Nephron (organoid): Measurements from ENCODE around the gene PACS2.

ENCODE experiments used
- H3K27ac Mint-ChIP-seq, 3 experiments: 2 replicates each; pipeline ENCODE4 v1.8.0; 2020; ENCODE audit warnings: mixed read lengths in 3 of 3, mild to moderate bottlenecking in 2 of 3, moderate library complexity in 1 of 3
- H3K27me3 Mint-ChIP-seq: 2 replicates; pipeline ENCODE4 v1.8.0; 2021; ENCODE audit warnings: low read depth, mild to moderate bottlenecking, moderate library complexity, mixed read lengths
- H3K36me3 Mint-ChIP-seq: 2 replicates; pipeline ENCODE4 v1.8.0; 2020; ENCODE audit warnings: low read depth, mixed read lengths
- H3K4me1 Mint-ChIP-seq: 2 replicates; pipeline ENCODE4 v1.8.0; 2020; ENCODE audit warnings: mixed read lengths
- H3K4me3 Mint-ChIP-seq, 3 experiments: 2 replicates each; pipeline ENCODE4 v1.8.0; 2020; ENCODE audit warnings: mild to moderate bottlenecking in 3 of 3, mixed read lengths in 3 of 3, moderate library complexity in 2 of 3
- H3K9me3 Mint-ChIP-seq: 2 replicates; pipeline ENCODE4 v1.8.0; 2020; ENCODE audit warnings: mixed read lengths
- CTCF ChIP-seq, 3 experiments: fragments of 200-600 bp; sonication (generic); IDR thresholded peaks; one replicate each; pipeline ENCODE4 v1.5.0; 2021; ENCODE audit warnings: antibody characterized with exemption in 3 of 3; ENCODE audit not compliant: unreplicated experiment in 3 of 3

PACS2 gene

GRCh38 chr14:105393151-105393550, 78.6 kb downstream of the PACS2 start:
- Mint-ChIP-seq H3K27me3 (no peaks in the 10 kb centered on the region), H3K27ac (no peak overlapping the region), H3K4me3 (no peak overlapping the region), H3K9me3 (no peaks in the 10 kb centered on the region), H3K36me3 (no peaks in the 10 kb centered on the region), H3K4me1 (peaks cover 5% of the 10 kb centered on the region)
- TF ChIP-seq CTCF (IDR thresholded peaks at IDR 0.05; ENCODE audit: unreplicated experiment in 3 of 3), result no peak

- H3K4me1 Mint-ChIP-seq, result no peaks in the 10 kb centered on the region
- H3K9me3 Mint-ChIP-seq, result no peaks in the 10 kb centered on the region
- peak overlapping the region; percentile 35 to 49 (median 40) for H3K27ac Mint-ChIP-seq
- TF ChIP-seq CTCF (IDR thresholded peaks at IDR 0.05; ENCODE audit: unreplicated experiment in 3 of 3), result no peak
- H3K36me3 Mint-ChIP-seq, result peaks cover 16% of the 10 kb centered on the region
- no peaks in the 10 kb centered on the region for H3K27me3 Mint-ChIP-seq
- peak overlapping the region in 2 of 3 experiments; percentile 46 to 58 for H3K4me3 Mint-ChIP-seq
Observed at GRCh38 chr14:105394714-105395537, 80.4 kb downstream of the PACS2 start.

- no peak for TF ChIP-seq CTCF (IDR thresholded peaks at IDR 0.05; ENCODE audit: unreplicated experiment in 3 of 3)
- Mint-ChIP-seq H3K36me3 (peaks cover 21% of the 10 kb centered on the region), H3K4me3 (peak overlapping the region in 1 of 3 experiments; percentile 46), H3K4me1 (no peaks in the 10 kb centered on the region), H3K9me3 (peaks cover 4% of the 10 kb centered on the region), H3K27me3 (peaks cover 4% of the 10 kb centered on the region), H3K27ac (no peak overlapping the region)
Observed at GRCh38 chr14:105395538-105395854, 80.9 kb downstream of the PACS2 start.

GRCh38 chr14:105397350-105397931, 82.9 kb downstream of the PACS2 start:
- TF ChIP-seq CTCF (IDR thresholded peaks at IDR 0.05; ENCODE audit: unreplicated experiment in 3 of 3), result no peak
- peak overlapping the region; percentile 88 to 96 (median 96) for H3K27ac Mint-ChIP-seq
- peaks cover 18% of the 10 kb centered on the region for H3K9me3 Mint-ChIP-seq
- no peaks in the 10 kb centered on the region for H3K4me1 Mint-ChIP-seq
- peaks cover 37% of the 10 kb centered on the region for H3K36me3 Mint-ChIP-seq
- peaks cover 4% of the 10 kb centered on the region for H3K27me3 Mint-ChIP-seq
- H3K4me3 Mint-ChIP-seq, result peak overlapping the region; percentile 82 to 90 (median 87)

- H3K27ac Mint-ChIP-seq, result peak within 1 kb of the TSS; percentile 88 to 96 (median 96)
- peaks cover 4% of the 10 kb centered on the region for H3K27me3 Mint-ChIP-seq
- TF ChIP-seq CTCF (IDR thresholded peaks at IDR 0.05; ENCODE audit: unreplicated experiment in 3 of 3), result no peak
- peaks cover 22% of the 10 kb centered on the region for H3K9me3 Mint-ChIP-seq
- H3K36me3 Mint-ChIP-seq, result peaks cover 43% of the 10 kb centered on the region
- H3K4me1 Mint-ChIP-seq, result no peaks in the 10 kb centered on the region
- H3K4me3 Mint-ChIP-seq, result peak within 1 kb of the TSS; percentile 83 to 90 (median 87)
Observed at GRCh38 chr14:105398044-105398725, 83.6 kb downstream of the PACS2 start, which contains the start of gene TEX22. Gene TEX22, plus strand, starts transcription at chr14:105398538. Its CDS starts 803 bp downstream, at chr14:105399341.
